ENCODE data around the gene BCL6. TPM values are rescaled to one million over a fixed set of nuclear protein-coding genes. Genes with fewer than 3 reads are reported as not detected.

BCL6 gene
- total RNA-seq, 4 donors from 2014 or later: 6.6 to 188 (median 51.0) TPM

- intact Hi-C loops (cut with DNase I; ENCODE audit: low total_unique reads): no loop called here
- no peak for DNase-seq
- no peak overlapping the region for H3K27ac ChIP-seq
- no peaks in the 10 kb centered on the region for H3K4me1 ChIP-seq
- no peaks in the 10 kb centered on the region for H3K27me3 ChIP-seq
- no peaks in the 10 kb centered on the region for H3K36me3 ChIP-seq
- H3K9me3 ChIP-seq: no peaks in the 10 kb centered on the region
- no peak overlapping the region for H3K4me3 ChIP-seq
- TF ChIP-seq POLR2A (IDR thresholded peaks at IDR 0.05) (no peak), CTCF (IDR thresholded peaks at IDR 0.05) (no peak)
These were observed 33.5 kb upstream of the BCL6 start for GRCh38 chr3:187778726-187779125.

- no peak for DNase-seq
- TF ChIP-seq POLR2A (IDR thresholded peaks at IDR 0.05) (no peak), CTCF (IDR thresholded peaks at IDR 0.05) (no peak)
- Histone ChIP-seq H3K4me3 (no peak overlapping the region), H3K4me1 (no peaks in the 10 kb centered on the region), H3K27ac (no peak overlapping the region), H3K9me3 (no peaks in the 10 kb centered on the region), H3K36me3 (no peaks in the 10 kb centered on the region), H3K27me3 (no peaks in the 10 kb centered on the region)
- intact Hi-C loops (cut with DNase I; ENCODE audit: low total_unique reads): no loop called here
These were observed 32.2 kb upstream of the BCL6 start for GRCh38 chr3:187777331-187777941.

- intact Hi-C loops (cut with DNase I; ENCODE audit: low total_unique reads): no loop called here
- no peak overlapping the region for H3K27ac ChIP-seq
- no peaks in the 10 kb centered on the region for H3K36me3 ChIP-seq
- no peaks in the 10 kb centered on the region for H3K27me3 ChIP-seq
- no peak overlapping the region for H3K4me3 ChIP-seq
- H3K4me1 ChIP-seq: no peaks in the 10 kb centered on the region
- DNase-seq: no peak
- TF ChIP-seq CTCF (IDR thresholded peaks at IDR 0.05) (no peak), POLR2A (IDR thresholded peaks at IDR 0.05) (no peak)
- no peaks in the 10 kb centered on the region for H3K9me3 ChIP-seq
These were observed 30.3 kb upstream of the BCL6 start for GRCh38 chr3:187775549-187775948.

- Histone ChIP-seq H3K27ac (no peak overlapping the region), H3K4me1 (no peaks in the 10 kb centered on the region), H3K4me3 (no peak overlapping the region), H3K36me3 (no peaks in the 10 kb centered on the region), H3K27me3 (no peaks in the 10 kb centered on the region), H3K9me3 (no peaks in the 10 kb centered on the region)
- TF ChIP-seq POLR2A (IDR thresholded peaks at IDR 0.05) (no peak), CTCF (IDR thresholded peaks at IDR 0.05) (no peak)
- no peak for DNase-seq
- intact Hi-C loops (cut with DNase I; ENCODE audit: low total_unique reads): no loop called here
These were observed 29.0 kb upstream of the BCL6 start for GRCh38 chr3:187774185-187774789.

GRCh38 chr3:187773233-187774184 is 28.2 kb upstream of the BCL6 start:
- Histone ChIP-seq H3K27ac (no peak overlapping the region), H3K4me3 (no peak overlapping the region), H3K9me3 (no peaks in the 10 kb centered on the region), H3K4me1 (no peaks in the 10 kb centered on the region), H3K36me3 (no peaks in the 10 kb centered on the region), H3K27me3 (no peaks in the 10 kb centered on the region)
- TF ChIP-seq CTCF (IDR thresholded peaks at IDR 0.05): no peak
- TF ChIP-seq POLR2A (IDR thresholded peaks at IDR 0.05): no peak
- no peak for DNase-seq
- intact Hi-C loops (cut with DNase I; ENCODE audit: low total_unique reads): no loop called here

All from uterus (tissue), 4 donors.